ENCODE data around the gene ARMH4. TPM values are rescaled to one million over a fixed set of nuclear protein-coding genes. Genes with fewer than 3 reads are reported as not detected.

Gene ARMH4
- total and polyA plus RNA-seq, 4 donors: 0.38 to 3.2 (median 0.54) TPM

GRCh38 chr14:58059126-58059525 is 92.9 kb downstream of the ARMH4 start:
- DNase-seq (ENCODE audit: low spot score): no peak
- Histone ChIP-seq H3K36me3 (ENCODE audit: control insufficient read depth in 4 of 4, insufficient read depth in 3 of 4, low read depth in 1 of 4, low read length in 3 of 4) (no peaks in the 10 kb centered on the region), H3K27ac (ENCODE audit: low read depth in 1 of 2, low read length in 2 of 2) (no peak overlapping the region), H3K9me3 (ENCODE audit: control insufficient read depth in 4 of 4, low read length in 3 of 4) (no peaks in the 10 kb centered on the region), H3K9ac (ENCODE audit: low read depth in 1 of 2, low read length in 2 of 2) (no peak overlapping the region), H3K4me3 (ENCODE audit: low read depth in 1 of 3, low read length in 3 of 3) (no peak overlapping the region), H3K27me3 (ENCODE audit: control insufficient read depth in 4 of 4, insufficient read depth in 4 of 4, low read length in 3 of 4) (no peaks in the 10 kb centered on the region), H3K4me1 (ENCODE audit: control insufficient read depth in 4 of 4, insufficient read depth in 4 of 4, low read length in 3 of 4) (no peaks in the 10 kb centered on the region)
- WGBS: 84% methylated on average over 3 of the region's 3 CpGs
- TF ChIP-seq RXRA (IDR thresholded peaks at IDR 0.05): no peak
- TF ChIP-seq RAD21 (IDR thresholded peaks at IDR 0.05): no peak
- TF ChIP-seq HNF4G (IDR thresholded peaks at IDR 0.05): no peak
- no peak for TF ChIP-seq TAF1 (conservative IDR thresholded peaks at IDR 0.05)
- no peak for TF ChIP-seq FOXA1 (IDR thresholded peaks at IDR 0.05)
- no peak for TF ChIP-seq EGR1 (IDR thresholded peaks at IDR 0.05; ENCODE audit: low read depth in 2 of 2)
- no peak for TF ChIP-seq ZBTB33 (IDR thresholded peaks at IDR 0.05)
- no peak for TF ChIP-seq ATF3 (IDR thresholded peaks at IDR 0.05)
- TF ChIP-seq MAX (IDR thresholded peaks at IDR 0.05): no peak
- no peak for TF ChIP-seq REST (IDR thresholded peaks at IDR 0.05)
- no peak for TF ChIP-seq YY1 (IDR thresholded peaks at IDR 0.05)
- no peak for TF ChIP-seq SP1 (IDR thresholded peaks at IDR 0.05)
- TF ChIP-seq JUND (IDR thresholded peaks at IDR 0.05): no peak
- TF ChIP-seq NR2F2 (IDR thresholded peaks at IDR 0.05): no peak
- no peak for TF ChIP-seq HNF4A (conservative IDR thresholded peaks at IDR 0.05)
- TF ChIP-seq CTCF (IDR thresholded peaks at IDR 0.05; ENCODE audit: low read depth, low read length, missing input control): no peak
- no peak for TF ChIP-seq GABPA (IDR thresholded peaks at IDR 0.05 in 1 of 2, conservative IDR thresholded peaks at IDR 0.05 in 1 of 2)

Measured in liver (tissue), 9 donors.